HG02763 (cell line): Measurements from ENCODE around the gene IL1R1.

Experiments used
- ATAC-seq: cut with Tn5 transposase; IDR thresholded peaks from one replicate; pipeline ENCODE4 v1.9.1; 2021; ENCODE audit warnings: mild to moderate bottlenecking, moderate library complexity; ENCODE audit not compliant: unreplicated experiment

IL1R1 gene

GRCh38 chr2:102137138-102137537 lies 5.4 kb upstream of the IL1R1 start:
- ATAC-seq = no peak

- no peak for ATAC-seq
Observed at GRCh38 chr2:102138331-102138730, 4.2 kb upstream of the IL1R1 start.

DNA sequence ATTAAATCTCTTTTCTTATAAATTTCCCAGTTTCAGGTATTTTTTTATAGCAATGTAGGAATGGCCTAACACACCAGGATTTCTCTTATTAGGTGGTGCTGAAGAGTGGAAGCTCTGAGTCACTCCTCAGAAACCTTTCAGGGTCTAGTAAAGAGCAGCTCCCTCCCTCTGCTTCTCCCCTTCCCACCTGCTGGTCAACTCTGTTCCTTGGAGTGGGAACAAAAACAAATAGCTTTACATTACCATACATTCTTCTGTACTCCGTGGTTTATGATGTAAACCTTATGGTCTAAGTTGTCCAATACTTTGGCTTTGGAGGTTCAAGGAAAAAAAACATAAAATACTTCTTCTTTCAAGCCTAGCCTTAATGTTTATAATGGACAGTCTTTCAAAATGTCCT lies 2.7 kb upstream of the IL1R1 start:
- ATAC-seq = no peak

DNA sequence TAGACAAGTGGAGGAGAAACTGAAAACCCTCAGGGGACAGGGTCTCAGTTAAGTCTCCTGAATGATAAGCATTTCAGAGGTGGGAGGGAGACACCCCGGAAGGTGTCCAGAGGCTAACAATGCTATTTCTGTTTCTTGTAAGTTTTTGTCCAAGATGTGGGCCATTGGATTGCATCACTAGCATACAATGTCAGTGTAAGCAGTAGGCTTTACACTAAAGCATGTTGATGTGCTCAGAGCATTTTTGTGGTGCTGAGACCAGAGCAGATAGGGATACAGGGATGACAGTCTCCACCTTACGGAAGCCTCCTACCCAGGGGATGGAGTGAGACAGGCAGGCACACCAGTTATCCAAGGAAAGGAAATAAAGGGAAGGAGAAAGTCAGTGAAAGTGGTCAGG lies 2.2 kb upstream of the IL1R1 start:
- no peak for ATAC-seq

GRCh38 chr2:102141011-102141943 lies 1.3 kb upstream of the IL1R1 start:
- no peak for ATAC-seq

- ATAC-seq = no peak
Observed at GRCh38 chr2:102142829-102143449, 393 bp downstream of the IL1R1 start.

DNA sequence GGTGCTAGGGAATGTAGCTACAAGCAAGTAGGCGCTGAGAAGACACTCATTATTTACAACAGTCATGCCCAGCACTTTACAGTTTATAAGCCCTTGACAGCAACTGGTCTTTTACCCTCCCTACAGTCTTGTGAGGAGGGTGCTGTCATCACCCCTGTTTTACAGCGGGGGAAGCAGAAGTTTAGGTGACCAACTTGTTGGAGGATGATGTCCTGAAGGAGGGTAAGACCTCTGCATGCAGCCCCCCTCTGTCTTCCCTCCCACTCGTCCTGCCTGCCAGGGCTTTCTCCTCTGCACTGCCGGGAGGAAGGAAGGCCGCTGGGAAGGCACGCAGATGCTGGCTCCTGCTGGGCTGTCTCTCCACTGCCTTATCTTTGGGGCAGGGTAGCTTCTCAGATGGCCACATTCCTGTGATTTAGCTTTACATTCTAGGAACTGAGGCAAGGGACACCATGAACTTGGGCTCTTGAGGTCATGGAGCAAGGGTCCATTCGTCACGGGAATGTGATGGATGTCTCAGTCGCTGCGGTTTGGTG lies 972 bp downstream of the IL1R1 start:
- no peak for ATAC-seq

GRCh38 chr2:102144128-102144527 lies 1.6 kb downstream of the IL1R1 start:
- no peak for ATAC-seq

- no peak for ATAC-seq
Observed at GRCh38 chr2:102145107-102145506, 2.6 kb downstream of the IL1R1 start.

DNA sequence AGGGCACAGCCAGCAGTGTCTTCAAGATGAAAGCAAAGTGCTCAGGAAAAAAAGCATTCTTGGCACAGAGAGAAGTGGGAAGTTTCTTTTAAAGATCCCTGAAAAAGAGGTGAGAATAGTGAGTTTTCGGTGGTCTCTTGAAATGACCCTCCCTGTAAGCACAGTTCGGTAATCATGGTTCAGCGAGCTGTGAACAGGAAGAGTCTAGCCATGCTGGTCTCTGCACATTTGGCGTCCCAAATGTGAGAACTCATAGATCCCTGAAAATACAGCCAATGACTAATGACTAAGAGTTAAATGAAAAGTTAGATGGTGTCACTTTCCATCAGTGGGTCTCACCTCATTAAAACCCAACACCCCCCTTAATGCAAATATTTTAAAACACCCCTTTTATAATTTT lies 3.4 kb downstream of the IL1R1 start:
- no peak for ATAC-seq

DNA sequence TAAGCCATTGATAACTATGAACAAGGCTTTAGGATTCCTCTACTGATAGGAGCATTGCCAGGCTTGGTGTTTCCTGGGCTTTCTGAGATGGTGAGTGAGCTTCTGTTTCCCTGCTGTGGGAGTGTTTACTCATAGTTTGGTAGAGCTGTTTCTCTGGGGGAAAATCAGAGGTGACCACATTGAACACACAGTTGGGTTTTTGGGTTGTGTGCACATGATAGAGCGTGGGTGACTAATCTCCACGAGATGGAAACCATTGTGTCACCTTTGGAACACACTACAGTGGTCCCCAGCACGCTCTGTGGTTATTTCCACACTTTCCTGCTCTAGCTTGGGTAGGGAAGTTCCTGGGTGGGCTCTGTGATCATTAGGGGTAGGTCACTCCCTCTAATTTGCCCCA lies 5.4 kb downstream of the IL1R1 start:
- no peak for ATAC-seq

- ATAC-seq = no peak
Observed at GRCh38 chr2:102149243-102149642, 6.7 kb downstream of the IL1R1 start.

DNA sequence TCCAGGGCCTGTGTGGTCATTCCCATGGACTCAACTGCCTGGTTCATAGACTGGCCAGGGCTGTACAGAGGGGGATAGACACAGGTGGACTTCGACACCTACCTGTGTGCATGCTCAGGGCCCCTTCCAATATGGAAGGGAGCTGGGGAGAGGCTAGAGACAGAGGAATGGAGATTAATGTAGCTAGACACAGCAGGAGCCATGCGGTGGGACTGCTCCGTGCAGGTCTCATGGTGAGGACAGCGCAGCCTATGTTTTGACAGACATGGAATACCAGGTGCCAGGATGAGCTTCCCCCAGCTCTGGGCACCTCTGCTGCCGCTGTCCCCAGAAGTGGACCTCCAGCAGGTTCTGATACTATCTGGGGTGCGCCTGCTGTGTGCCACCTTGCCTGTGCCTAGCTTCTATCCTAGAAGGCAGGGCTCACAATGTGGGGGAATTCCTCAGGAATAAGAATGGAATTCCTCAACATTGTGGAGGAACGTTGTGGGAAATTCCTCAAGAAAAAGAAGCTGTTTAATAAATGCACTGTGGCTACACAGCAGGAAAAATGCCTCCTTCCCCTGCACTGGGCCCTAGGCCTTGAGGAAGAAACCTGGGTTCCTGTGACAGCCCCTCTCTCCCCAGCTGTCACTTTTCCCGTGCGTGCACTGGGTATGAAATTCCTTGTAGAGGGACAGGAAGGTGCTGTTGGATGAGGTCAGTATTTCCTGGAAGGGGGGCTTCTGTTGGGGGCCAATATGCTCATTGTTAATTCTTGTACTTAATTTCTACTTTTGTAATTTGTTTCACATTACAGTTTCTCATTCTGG lies 7.3 kb downstream of the IL1R1 start:
- ATAC-seq = no peak

GRCh38 chr2:102154364-102154763 lies 11.8 kb downstream of the IL1R1 start:
- no peak for ATAC-seq

- ATAC-seq = no peak
Observed at GRCh38 chr2:102154946-102155702, 12.6 kb downstream of the IL1R1 start.

GRCh38 chr2:102155703-102156515 lies 13.4 kb downstream of the IL1R1 start:
- no peak for ATAC-seq

- no peak for ATAC-seq
Observed at GRCh38 chr2:102158011-102158755, 15.6 kb downstream of the IL1R1 start.

DNA sequence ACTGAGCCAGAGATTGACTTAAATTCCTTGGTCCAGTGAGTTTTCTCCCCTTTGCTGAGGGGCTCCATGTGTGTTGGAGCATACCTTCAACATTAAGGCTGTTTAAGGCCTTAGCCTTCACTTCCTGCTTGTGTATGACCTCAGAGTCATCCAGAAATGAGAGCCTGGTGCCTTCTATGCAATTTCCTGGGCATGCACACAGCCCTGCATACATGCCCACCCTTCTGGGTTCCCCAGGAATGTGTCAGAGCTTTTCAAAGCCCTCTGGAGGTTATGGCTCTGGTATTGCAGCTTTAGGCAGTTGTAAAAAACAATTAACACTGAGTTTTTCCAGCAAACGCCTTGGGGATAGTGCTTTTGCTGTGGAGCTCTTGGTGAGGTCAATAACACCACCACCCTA lies 16.7 kb downstream of the IL1R1 start:
- no peak for ATAC-seq
